Gastroesophageal sphincter (tissue), 4 donors: ENCODE results near the gene PIGBOS1. TPM values are rescaled to one million over a fixed set of nuclear protein-coding genes. Genes with fewer than 3 reads are reported as not detected.
A peak's percentile ranks its signal among the peaks of the same experiment; 100 is the strongest.

ENCODE experiments used
- ATAC-seq: fragments of 150-250 bp; one replicate; pipeline ENCODE4 v1.9.1; 2016; ENCODE audit warnings: mild to moderate bottlenecking, moderate library complexity
- H3K27ac ChIP-seq, 4 donors: fragments of 200-600 bp; sonication (generic) in 3 of 4; 1 replicate in 3 of 4; 2 replicates in 1 of 4; pipeline ENCODE4 v1.5.1; 2016 to 2019
- H3K27me3 ChIP-seq: fragments of 200-600 bp; sonication (generic); one replicate; pipeline ENCODE4 v1.5.1; 2019
- H3K36me3 ChIP-seq, 2 donors: fragments of 200-600 bp; sonication (generic); one replicate each; pipeline ENCODE4 v1.5.1; 2019; ENCODE audit warnings: control low read depth in 1 of 2
- H3K4me1 ChIP-seq, 3 donors: fragments of 200-600 bp; sonication (generic); 1 replicate in 2 of 3; 2 replicates in 1 of 3; pipeline ENCODE4 v1.5.1; 2016 to 2019; ENCODE audit warnings: control low read depth in 2 of 3
- H3K4me3 ChIP-seq, 2 donors: fragments of 200-600 bp; sonication (generic); one replicate each; pipeline ENCODE4 v1.5.1; 2019; ENCODE audit warnings: mild to moderate bottlenecking in 1 of 2, moderate library complexity in 1 of 2
- H3K9me3 ChIP-seq, 3 donors: fragments of 200-600 bp; sonication (generic); one replicate each; pipeline ENCODE4 v1.5.1; 2017 to 2019; ENCODE audit warnings: control low read depth in 2 of 3
- CTCF ChIP-seq, 4 experiments: fragments of 200-600 bp in 2 of 4; fragments of 450-650 bp in 2 of 4; sonication (generic) in 1 of 4; IDR thresholded peaks; one replicate each; pipeline ENCODE4 v1.5.1; 2017 to 2019; ENCODE audit warnings: antibody characterized with exemption in 4 of 4, mild to moderate bottlenecking in 2 of 4, moderate library complexity in 2 of 4
- EP300 ChIP-seq: sonication (generic); formaldehyde crosslinking; IDR thresholded peaks from one replicate; pipeline ENCODE4 v1.6.1; 2017; ENCODE audit warnings: antibody characterized with exemption, mild to moderate bottlenecking
- POLR2A ChIP-seq, 2 donors: fragments of 450-650 bp; IDR thresholded peaks; one replicate each; pipeline ENCODE4 v1.6.1; 2017; ENCODE audit warnings: antibody characterized with exemption in 2 of 2, mild to moderate bottlenecking in 2 of 2, moderate library complexity in 1 of 2
- POLR2AphosphoS5 ChIP-seq: sonication (generic); formaldehyde crosslinking; IDR thresholded peaks from one replicate; pipeline ENCODE4 v1.6.1; 2017; ENCODE audit warnings: antibody characterized with exemption
- WGBS, 2 donors: methylation state at CpG; one replicate each; pipeline ENCODE4 v1.1.5; 2018; ENCODE audit warnings: low coverage in 1 of 2; 5-methylcytosine and 5-hydroxymethylcytosine counted together
- total RNA-seq, 4 donors: library from RNA; depleted of rRNA; stranded (reverse); fragments of >200 nt; gene quantifications; one replicate each; pipeline ENCODE4 v1.1.0, GENCODE V29; 2016

The PIGBOS1 gene
- total RNA-seq, 4 donors from 2014 or later, result 6.7 to 19.6 (median 14.7) TPM

DNA sequence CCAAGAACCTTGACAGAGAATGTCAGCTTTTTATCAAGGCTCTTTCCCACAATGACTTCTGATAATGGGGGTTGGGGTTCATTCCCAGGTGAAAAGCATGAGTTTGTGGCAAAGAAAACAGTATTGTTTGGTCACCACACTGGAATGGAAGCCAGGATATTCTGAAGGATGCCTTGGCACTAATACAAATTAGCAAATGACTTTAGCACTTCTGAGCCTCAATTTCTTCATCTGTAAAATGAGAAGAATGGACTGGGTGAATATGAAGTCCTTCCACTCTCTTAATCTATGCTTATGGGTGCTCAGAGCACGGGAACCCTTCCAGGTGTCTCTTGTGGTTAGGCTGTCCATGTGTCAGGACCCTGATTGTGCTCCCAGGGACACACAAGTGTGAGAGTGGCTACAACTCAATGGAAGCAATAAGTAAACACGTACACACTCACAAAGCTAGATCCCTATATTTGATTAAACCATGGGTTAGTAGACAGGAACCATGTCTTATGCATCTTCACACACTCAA lies 50.7 kb downstream of the PIGBOS1 start:
- no peak for TF ChIP-seq CTCF (IDR thresholded peaks at IDR 0.05)
- TF ChIP-seq POLR2A (IDR thresholded peaks at IDR 0.05), result no peak
- no peak for TF ChIP-seq POLR2AphosphoS5
- TF ChIP-seq EP300, result no peak
- Histone ChIP-seq H3K9me3 (no peaks in the 10 kb centered on the region), H3K27ac (no peak overlapping the region), H3K36me3 (peaks cover 0 to 14% of the 10 kb centered on the region in 2 donors), H3K27me3 (no peaks in the 10 kb centered on the region), H3K4me3 (no peak overlapping the region), H3K4me1 (peaks cover 0 to 5% (median 0%) of the 10 kb centered on the region in 3 donors)
- WGBS, 2 donors, result 71 to 100% methylated on average over 1 of the region's 2 CpGs
- no peak for ATAC-seq

- TF ChIP-seq EP300 (no peak), POLR2A (IDR thresholded peaks at IDR 0.05) (no peak), CTCF (IDR thresholded peaks at IDR 0.05) (no peak), POLR2AphosphoS5 (no peak)
- no peak overlapping the region for H3K27ac ChIP-seq
- H3K4me3 ChIP-seq, result no peak overlapping the region
- H3K9me3 ChIP-seq, result no peaks in the 10 kb centered on the region
- peak; percentile 53 for ATAC-seq
- H3K27me3 ChIP-seq, result no peaks in the 10 kb centered on the region
- peaks cover 0 to 5% (median 0%) of the 10 kb centered on the region in 3 donors for H3K4me1 ChIP-seq
- peaks cover 0 to 14% of the 10 kb centered on the region in 2 donors for H3K36me3 ChIP-seq
- WGBS, 2 donors, result 51 to 55% methylated on average over 5 to 10 of the region's 10 CpGs
These were observed 51.3 kb downstream of the PIGBOS1 start for GRCh38 chr15:55267401-55268175.

Other genes starting within 250 kb of the PIGBOS1 start
- gene RSL24D1, start 122.2 kb downstream of the PIGBOS1 start, total RNA-seq, result 100 to 1,000 TPM in 1 of 4 donors, 10 to 100 TPM in 3; 50.1 to 103 (median 83.9) TPM
- 10 to 100 TPM; 16.9 to 29.7 (median 21.4) TPM for gene RAB27A, start 29.3 kb downstream of the PIGBOS1 start, total RNA-seq
- 10 to 100 TPM in 2 of 4 donors, 1 to 10 TPM in 2; 7.0 to 14.0 (median 9.0) TPM for gene PIGB, start 99 bp upstream of the PIGBOS1 start, total RNA-seq
- 10 to 100 TPM; 48.2 to 88.2 (median 61.0) TPM for gene CCPG1, start 89.2 kb upstream of the PIGBOS1 start, total RNA-seq
- 1 to 10 TPM; 1.9 to 5.4 (median 3.9) TPM for gene PIERCE2, start 89.4 kb upstream of the PIGBOS1 start, total RNA-seq
- gene DNAAF4, start 189.1 kb upstream of the PIGBOS1 start, total RNA-seq, result 1 to 10 TPM in 2 of 4 donors, under 1 TPM in 1, not detected in 1; 0.40 to 3.5 (median 1.5) TPM